K562 (cell line): Measurements from ENCODE around the gene ACTR3C. TPM values are rescaled to one million over a fixed set of nuclear protein-coding genes. Genes with fewer than 3 reads are reported as not detected.

ENCODE experiments used
- ATAC-seq: fragments of 200-7000 bp; cut with Tn5 transposase; 3 replicates; pipeline ENCODE4 v1.9.1; 2020; ENCODE audit warnings: moderate library complexity
- BruUV-seq: library from RNA; stranded (reverse); fragments of 400-500 nt; replicated peaks from 2 replicates; lab custom pipeline; 2021; lab: Mats Ljungman, UMichigan
- CTCF ChIA-PET: fragments of 300-600 bp; formaldehyde crosslinking; extraction: SDS; loops from one replicate; lab custom pipeline; 2021; ENCODE audit warnings: low intra/inter-chr PET ratio; lab: Yijun Ruan, JAX
- POLR2A ChIA-PET: fragments of 300-600, 350-650 bp; sonication (Branson Sonifier 250); formaldehyde crosslinking; extraction: SDS; loops from one replicate; lab custom pipeline; 2021; ENCODE audit warnings: antibody characterized with exemption, inconsistent platforms; lab: Yijun Ruan, JAX
- DNase-seq, 4 experiments: peaks; one replicate each; pipeline versions ENCODE4 v3.0.0 to v3.0.0-alpha.2; 2011 to 2018; ENCODE audit warnings: low spot score in 3 of 4, mixed read lengths in 3 of 4; ENCODE audit errors: extremely low read depth in 1 of 4
- FAIRE-seq: peaks from 2 replicates; lab custom pipeline; 2011; peaks lifted over from hg19 to GRCh38; lab: Jason Lieb, UNC
- H2AFZ ChIP-seq: 2 replicates; pipeline ENCODE4 v1.6.0; 2011; ENCODE audit warnings: low read depth, low read length, control low read depth, inconsistent platforms
- H3K27ac ChIP-seq: fragments of 200-600 bp; 3 replicates; pipeline ENCODE4 v1.8.0; 2011; ENCODE audit warnings: low read depth, mild to moderate bottlenecking, control low read depth, inconsistent platforms, low read length, moderate library complexity, mixed read lengths; ENCODE audit errors: extremely low read depth
- H3K27me3 ChIP-seq, 2 experiments: fragments of 300-600 bp in 1 of 2; 2 replicates in 1 of 2; 3 replicates in 1 of 2; pipeline versions ENCODE4 v1.6.0 to v1.8.0; 2011; ENCODE audit warnings: inconsistent platforms in 2 of 2, low read length in 2 of 2, mild to moderate bottlenecking in 1 of 2, mixed read lengths in 1 of 2, moderate library complexity in 1 of 2; ENCODE audit not compliant: control insufficient read depth in 2 of 2, insufficient read depth in 2 of 2
- H3K36me3 ChIP-seq: fragments of 300-600 bp; 3 replicates; pipeline ENCODE4 v1.8.0; 2011; ENCODE audit warnings: mild to moderate bottlenecking, low read length, inconsistent platforms; ENCODE audit not compliant: control insufficient read depth, insufficient read depth
- H3K4me1 ChIP-seq, 2 experiments: fragments of 200-600 bp in 1 of 2; replicated peaks in 1 of 2; 2 replicates in 1 of 2; 3 replicates in 1 of 2; pipeline versions ENCODE4 v1.5.1 to v1.8.0; 2011; ENCODE audit warnings: inconsistent platforms in 2 of 2, low read length in 2 of 2, mild to moderate bottlenecking in 1 of 2, mixed read lengths in 1 of 2, moderate library complexity in 1 of 2; ENCODE audit not compliant: control insufficient read depth in 2 of 2, insufficient read depth in 2 of 2
- H3K4me2 ChIP-seq: 2 replicates; pipeline ENCODE4 v1.6.1; 2011; ENCODE audit warnings: low read length, control low read depth, inconsistent platforms, mixed read lengths; ENCODE audit not compliant: insufficient read depth
- H3K4me3 ChIP-seq: fragments of 200-600 bp; sonication (generic), shearing (Covaris generic); 2 replicates; pipeline ENCODE4 v1.5.1; 2016; ENCODE audit warnings: control low read depth, inconsistent platforms
- H3K79me2 ChIP-seq: fragments of 200-600 bp; 3 replicates; pipeline ENCODE4 v1.8.0; 2011; ENCODE audit warnings: low read length, inconsistent platforms; ENCODE audit not compliant: control insufficient read depth, insufficient read depth
- H3K9ac ChIP-seq, 2 experiments: 2 replicates each; pipeline versions ENCODE4 v1.6.0 to v1.6.1; 2011; ENCODE audit warnings: low read depth in 2 of 2, low read length in 2 of 2, control low read depth in 1 of 2, inconsistent platforms in 1 of 2, mild to moderate bottlenecking in 1 of 2, mixed read lengths in 1 of 2; ENCODE audit not compliant: insufficient read depth in 1 of 2
- H3K9me1 ChIP-seq: one replicate; pipeline ENCODE4 v1.6.0; 2011; ENCODE audit warnings: inconsistent platforms, mild to moderate bottlenecking, low read length, moderate library complexity; ENCODE audit not compliant: control insufficient read depth, insufficient read depth
- H3K9me3 ChIP-seq: replicated peaks from 2 replicates; pipeline ENCODE4 v1.5.1; 2011; ENCODE audit warnings: low read depth, low read length, inconsistent platforms; ENCODE audit not compliant: control insufficient read depth, insufficient read depth
- H4K20me1 ChIP-seq: replicated peaks from 2 replicates; pipeline ENCODE4 v1.6.1; 2011; ENCODE audit warnings: low read length, inconsistent platforms, mixed read lengths; ENCODE audit not compliant: control insufficient read depth, insufficient read depth
- BCL6 ChIP-seq: fragments of 250-450 bp; sonication (Bioruptor Pico); IDR thresholded peaks from 2 replicates; pipeline ENCODE4 v1.4.0; 2020
- CTCF ChIP-seq, 3 experiments: IDR thresholded peaks in 2 of 3; conservative IDR thresholded peaks in 1 of 3; 2 replicates each; pipeline ENCODE4 v1.5.1; 2011 to 2012; ENCODE audit warnings: low read length in 3 of 3, mild to moderate bottlenecking in 3 of 3, control low read depth in 2 of 3, improper control_type of control experiment in 1 of 3, inconsistent platforms in 1 of 3, low read depth in 1 of 3, mixed read lengths in 1 of 3, moderate library complexity in 1 of 3; ENCODE audit not compliant: insufficient read depth in 2 of 3
- NCOR1 ChIP-seq: fragments of 450-650 bp; IDR thresholded peaks from 2 replicates; pipeline ENCODE4 v1.6.1; 2016; ENCODE audit warnings: mild to moderate bottlenecking, moderate library complexity
- SMARCA4 ChIP-seq: fragments of 450-650 bp; IDR thresholded peaks from 2 replicates; pipeline ENCODE4 v1.6.1; 2016
- SNRNP70 ChIP-seq: fragments of 200-400 bp; formaldehyde crosslinking; optimal IDR thresholded peaks from 2 replicates; pipeline ENCODE3; 2017; ENCODE audit warnings: low read depth, low read length
- SRSF7 ChIP-seq: fragments of 200-400 bp; formaldehyde crosslinking; optimal IDR thresholded peaks from 2 replicates; pipeline ENCODE3; 2017; ENCODE audit warnings: mild to moderate bottlenecking, low read depth, low read length
- SUPT5H ChIP-seq: fragments of 450-650 bp; IDR thresholded peaks from 2 replicates; pipeline ENCODE4 v1.6.1; 2016
- WGBS: fragments of 100-300 bp; shearing (Covaris generic); methylation state at CpG from one replicate; pipeline ENCODE4 v1.1.6; 2016; ENCODE audit warnings: low coverage, mixed read lengths; ENCODE audit not compliant: insufficient coverage; ENCODE audit errors: missing lambda C conversion rate; 5-methylcytosine and 5-hydroxymethylcytosine counted together
- in situ Hi-C: fragments of 300-500 bp; cut with MboI; formaldehyde crosslinking; loops from 4 replicates; pipeline ENCODE4 v1.15.0; 2018; ENCODE audit warnings: inconsistent platforms, mixed read lengths
- intact Hi-C: fragments of 100-400 bp; cut with micrococcal nuclease; formaldehyde crosslinking; loops from 2 replicates; pipeline ENCODE4 v1.14.2; 2022
- polyA plus RNA-seq, 8 experiments: library from polyadenylated mRNA; depleted of rRNA in 4 of 8; stranded (reverse) in 5 of 8; unstranded in 3 of 8; fragments of >200 nt; fragmentation: Nextera tagmentation in 2 of 8; fragmentation: Illumina TruSeq in 1 of 8; extraction: Ambion mirVana in 2 of 8; extraction: Trizol in 1 of 8; gene quantifications; 2 replicates each; pipeline versions ENCODE4 v1.2.1 to v1.2.3, GENCODE V29; 2011 to 2014; ENCODE audit warnings: inconsistent platforms in 1 of 8, missing spikeins in 1 of 8
- total RNA-seq, 7 experiments: library from RNA; depleted of rRNA in 6 of 7; stranded (reverse); fragments of >200 nt in 6 of 7; fragmentation: Illumina TruSeq in 2 of 7; extraction: Trizol in 2 of 7; gene quantifications; 2 replicates each; pipeline versions ENCODE4 v1.2.1 to v1.2.3, GENCODE V29; 2011 to 2021; ENCODE audit warnings: low replicate concordance in 1 of 7
- TF ChIP-seq, protein P1 (sequence below): sonication (generic); formaldehyde crosslinking; IDR thresholded peaks from 2 replicates; pipeline ENCODE4 v1.8.0; 2022; ENCODE audit warnings: mild to moderate bottlenecking, low read depth, missing genetic modification reagents

Gene ACTR3C
- total and polyA plus RNA-seq, 9 of the 15 experiments (the other 6 are each of a cell fraction or from before 2014, with no cell fraction given) = 9.0 to 35.4 (median 13.3) TPM

- Histone ChIP-seq H3K9me1 (no peaks in the 10 kb centered on the region), H3K4me2 (no peak overlapping the region), H2AFZ (no peak overlapping the region), H3K27ac (no peak overlapping the region), H4K20me1 (no peaks in the 10 kb centered on the region; the same call in 1 of the 2 replicates), H3K79me2 (peaks cover 66% of the 10 kb centered on the region), H3K9me3 (no peaks in the 10 kb centered on the region), H3K36me3 (peaks cover 66% of the 10 kb centered on the region), H3K4me1 (peaks cover 56 to 62% of the 10 kb centered on the region in 2 experiments), H3K27me3 (no peaks in the 10 kb centered on the region), H3K9ac (no peak overlapping the region), H3K4me3 (no peak overlapping the region)
- DNase-seq (no peak), ATAC-seq (no peak), FAIRE-seq (no peak)
- in situ Hi-C loops (no loop called here), intact Hi-C loops (no loop called here)
- POLR2A ChIA-PET = interaction anchor here (0.5 to 1.5 kb wide), 2 partner anchors 9 to 21 kb away, joined by 3 to 4 read pairs; no protein-coding TSS in a partner anchor
- 98% methylated on average over 21 of the region's 30 CpGs for WGBS
- TF ChIP-seq SUPT5H (no peak), CTCF (IDR thresholded peaks at IDR 0.05 in 2 of 3, conservative IDR thresholded peaks at IDR 0.05 in 1 of 3; ENCODE audit: insufficient read depth in 2 of 3, low read depth in 1 of 3, low read length in 3 of 3) (no peak), SMARCA4 (no peak), SRSF7 (no peak), SNRNP70 (no peak), NCOR1 (no peak), BCL6 (CRISPR knock-in tag) (no peak)
- TF ChIP-seq, protein P1, sequence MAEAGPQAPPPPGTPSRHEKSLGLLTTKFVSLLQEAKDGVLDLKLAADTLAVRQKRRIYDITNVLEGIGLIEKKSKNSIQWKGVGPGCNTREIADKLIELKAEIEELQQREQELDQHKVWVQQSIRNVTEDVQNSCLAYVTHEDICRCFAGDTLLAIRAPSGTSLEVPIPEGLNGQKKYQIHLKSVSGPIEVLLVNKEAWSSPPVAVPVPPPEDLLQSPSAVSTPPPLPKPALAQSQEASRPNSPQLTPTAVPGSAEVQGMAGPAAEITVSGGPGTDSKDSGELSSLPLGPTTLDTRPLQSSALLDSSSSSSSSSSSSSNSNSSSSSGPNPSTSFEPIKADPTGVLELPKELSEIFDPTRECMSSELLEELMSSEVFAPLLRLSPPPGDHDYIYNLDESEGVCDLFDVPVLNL (CRISPR knock-in tag) = no peak
- CTCF ChIA-PET = no interaction called here
- BruUV-seq = no TSS peak
Measured at GRCh38 chr7:150371996-150372270, 48.6 kb upstream of the ACTR3C start.
